CD4-positive, CD25-positive, alpha-beta regulatory T cell (primary cell): ENCODE results near the gene ANAPC13. TPM values are rescaled to one million over a fixed set of nuclear protein-coding genes. Genes with fewer than 3 reads are reported as not detected.

ENCODE experiments used
- ATAC-seq, 2 donors: fragments of 150-1000 bp; cut with Tn5 transposase; one replicate each; pipeline ENCODE4 v1.10.0; 2021; ENCODE audit warnings: low read depth in 2 of 2, moderate number of reproducible peaks in 2 of 2, moderate library complexity in 1 of 2
- DNase-seq, 3 donors: peaks; one replicate each; pipeline versions ENCODE4 v3.0.0 to v3.0.0-alpha.2; 2012 to 2022; ENCODE audit warnings: mixed read lengths in 1 of 3
- H3K27ac ChIP-seq: one replicate; pipeline ENCODE4 v1.7.0; 2013; ENCODE audit warnings: mild to moderate bottlenecking, low read length; ENCODE audit not compliant: insufficient read depth, poor library complexity, severe bottlenecking
- H3K27me3 ChIP-seq: one replicate; pipeline ENCODE4 v1.7.0; 2013; ENCODE audit warnings: low read length; ENCODE audit not compliant: control insufficient read depth, insufficient read depth
- H3K36me3 ChIP-seq: one replicate; pipeline ENCODE4 v1.7.0; 2013; ENCODE audit warnings: mild to moderate bottlenecking, low read length, moderate library complexity; ENCODE audit not compliant: control insufficient read depth, insufficient read depth
- H3K4me1 ChIP-seq: 2 replicates; pipeline ENCODE4 v1.7.0; 2013; ENCODE audit warnings: mild to moderate bottlenecking, low read length; ENCODE audit not compliant: insufficient read depth, control insufficient read depth, poor library complexity, severe bottlenecking
- H3K4me3 ChIP-seq: one replicate; pipeline ENCODE4 v1.7.0; 2013; ENCODE audit warnings: low read depth, mild to moderate bottlenecking, low read length, moderate library complexity
- H3K9me3 ChIP-seq, 2 experiments: 1 replicate in 1 of 2; 2 replicates in 1 of 2; pipeline ENCODE4 v1.7.0; 2013; ENCODE audit warnings: low read length in 2 of 2, mild to moderate bottlenecking in 1 of 2, moderate library complexity in 1 of 2; ENCODE audit not compliant: control insufficient read depth in 2 of 2
- H3K27ac Mint-ChIP-seq, 3 donors: one replicate each; pipeline ENCODE4 v1.8.0; 2020 to 2022; ENCODE audit warnings: mild to moderate bottlenecking in 3 of 3, mixed read lengths in 3 of 3, moderate library complexity in 2 of 3
- H3K27me3 Mint-ChIP-seq: one replicate; pipeline ENCODE4 v1.8.0; 2022; ENCODE audit warnings: mild to moderate bottlenecking, mixed read lengths
- H3K36me3 Mint-ChIP-seq: one replicate; pipeline ENCODE4 v1.8.0; 2020; ENCODE audit warnings: mixed read lengths
- H3K4me1 Mint-ChIP-seq, 4 donors: one replicate each; pipeline ENCODE4 v1.8.0; 2020 to 2022; ENCODE audit warnings: mixed read lengths in 4 of 4, mild to moderate bottlenecking in 1 of 4
- H3K4me3 Mint-ChIP-seq, 4 donors: one replicate each; pipeline ENCODE4 v1.8.0; 2020 to 2022; ENCODE audit warnings: mild to moderate bottlenecking in 4 of 4, mixed read lengths in 4 of 4, moderate library complexity in 3 of 4
- H3K9me3 Mint-ChIP-seq, 7 donors: one replicate each; pipeline ENCODE4 v1.8.0; 2020 to 2022; ENCODE audit warnings: mixed read lengths in 7 of 7, mild to moderate bottlenecking in 3 of 7, moderate library complexity in 2 of 7
- polyA plus RNA-seq, 4 donors: library from polyadenylated mRNA; unstranded; fragments of 300-500 nt; fragmentation: Illumina TruSeq; gene quantifications; one replicate each; pipeline ENCODE4 v1.2.3, GENCODE V29; 2021
- total RNA-seq: library from RNA; stranded (reverse); gene quantifications from one replicate; pipeline ENCODE4 v1.2.3, GENCODE V29; 2022

ANAPC13 gene
- total and polyA plus RNA-seq, 5 donors from 2014 or later = 21.8 to 89.7 (median 80.4) TPM

DNA sequence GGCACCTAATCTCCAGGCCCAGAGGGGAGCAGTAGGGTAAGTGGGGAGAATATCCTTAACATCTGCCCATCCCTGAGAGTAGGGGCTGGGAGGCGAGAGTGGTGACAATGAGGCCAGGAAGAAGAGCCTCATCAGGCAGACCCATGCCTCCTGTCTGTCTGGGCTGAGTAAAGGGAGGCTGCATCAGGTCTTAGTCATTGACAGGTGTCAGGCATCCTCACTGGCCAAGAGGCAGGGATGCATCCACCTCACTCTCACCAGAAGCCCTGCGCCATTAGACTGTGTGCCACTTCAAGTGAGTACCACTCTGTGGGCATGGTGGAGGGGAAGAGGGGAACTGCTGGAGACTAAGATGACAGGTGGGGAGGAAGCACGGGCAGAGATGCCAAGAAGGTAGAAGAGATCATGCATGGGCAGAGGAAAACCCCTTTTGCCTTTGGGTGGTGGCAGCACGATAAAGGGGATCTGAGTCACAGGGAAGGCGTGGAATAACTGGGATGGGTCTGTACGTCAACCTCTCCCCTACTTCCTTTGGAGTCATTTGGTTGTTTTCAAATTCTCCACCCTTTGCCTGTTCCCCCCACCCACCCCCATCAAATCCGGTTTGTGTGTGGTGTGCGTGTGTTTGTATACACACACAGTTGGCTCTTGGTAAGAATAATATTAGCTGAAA lies 14.1 kb downstream of the ANAPC13 start:
- Histone ChIP-seq H3K4me1 (no peaks in the 10 kb centered on the region), H3K36me3 (peaks cover 12% of the 10 kb centered on the region), H3K9me3 (no peaks in the 10 kb centered on the region), H3K4me3 (no peak overlapping the region), H3K27ac (no peak overlapping the region), H3K27me3 (no peaks in the 10 kb centered on the region)
- no peak for ATAC-seq
- peak overlapping the region in 1 of 3 donors; percentile 6 for H3K27ac Mint-ChIP-seq
- DNase-seq = no peak
- peaks cover 4% of the 10 kb centered on the region for H3K27me3 Mint-ChIP-seq
- no peaks in the 10 kb centered on the region for H3K9me3 Mint-ChIP-seq
- H3K4me1 Mint-ChIP-seq = peaks cover 0 to 9% (median 7%) of the 10 kb centered on the region in 4 donors
- no peak overlapping the region for H3K4me3 Mint-ChIP-seq
- peaks cover 12% of the 10 kb centered on the region for H3K36me3 Mint-ChIP-seq

DNA sequence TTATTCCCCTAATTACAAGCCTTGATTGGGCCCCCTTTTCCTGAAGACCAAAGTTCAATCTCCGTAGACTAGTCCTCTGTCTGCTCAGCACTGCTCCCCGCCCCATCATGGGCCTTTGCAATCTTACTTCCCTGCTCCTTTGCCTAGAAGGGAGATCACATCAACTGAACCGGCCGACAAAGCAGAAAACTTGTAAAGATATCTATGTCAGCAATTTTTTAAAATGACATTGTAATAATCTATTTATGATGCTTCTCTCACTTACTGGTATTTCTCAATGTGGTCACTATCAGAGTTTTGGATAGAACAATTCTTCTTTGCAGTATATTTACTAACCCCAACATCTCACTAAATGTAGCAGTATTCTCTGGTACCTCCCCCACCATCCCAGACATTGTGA lies 17.3 kb downstream of the ANAPC13 start:
- Histone ChIP-seq H3K9me3 (no peaks in the 10 kb centered on the region), H3K36me3 (no peaks in the 10 kb centered on the region), H3K4me1 (no peaks in the 10 kb centered on the region), H3K4me3 (no peak overlapping the region), H3K27me3 (no peaks in the 10 kb centered on the region), H3K27ac (no peak overlapping the region)
- DNase-seq = no peak
- Mint-ChIP-seq H3K4me1 (peaks cover 0 to 3% (median 1%) of the 10 kb centered on the region in 4 donors), H3K27ac (no peak overlapping the region), H3K9me3 (no peaks in the 10 kb centered on the region), H3K4me3 (no peak overlapping the region), H3K27me3 (no peaks in the 10 kb centered on the region), H3K36me3 (peaks cover 4% of the 10 kb centered on the region)
- no peak for ATAC-seq

DNA sequence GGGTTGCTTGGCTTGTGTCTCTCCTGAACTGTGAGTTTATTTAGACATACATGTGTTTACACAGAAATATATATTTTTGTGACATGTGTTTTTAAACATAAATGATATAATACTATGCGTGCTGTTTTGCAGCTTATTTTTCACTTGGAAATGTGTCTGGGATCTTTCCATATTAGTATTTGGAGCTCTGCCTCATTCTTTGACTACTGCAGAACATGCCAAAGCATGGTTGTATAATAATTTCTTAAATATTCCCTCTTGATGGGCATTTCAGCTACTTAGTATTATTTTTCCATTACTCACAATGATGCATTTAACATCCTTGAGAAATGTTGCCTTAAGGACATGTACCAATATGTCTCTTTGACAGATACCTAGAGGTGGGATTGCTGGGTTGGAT lies 19.5 kb downstream of the ANAPC13 start:
- peaks cover 7% of the 10 kb centered on the region for H3K27me3 Mint-ChIP-seq
- no peak overlapping the region for H3K27ac Mint-ChIP-seq
- no peaks in the 10 kb centered on the region for H3K27me3 ChIP-seq
- no peaks in the 10 kb centered on the region for H3K9me3 ChIP-seq
- H3K4me3 ChIP-seq = no peak overlapping the region
- no peaks in the 10 kb centered on the region for H3K4me1 Mint-ChIP-seq
- no peak for DNase-seq
- H3K4me1 ChIP-seq = no peaks in the 10 kb centered on the region
- H3K36me3 Mint-ChIP-seq = no peaks in the 10 kb centered on the region
- H3K27ac ChIP-seq = no peak overlapping the region
- no peaks in the 10 kb centered on the region for H3K36me3 ChIP-seq
- no peak for ATAC-seq
- H3K9me3 Mint-ChIP-seq = no peaks in the 10 kb centered on the region
- no peak overlapping the region for H3K4me3 Mint-ChIP-seq

DNA sequence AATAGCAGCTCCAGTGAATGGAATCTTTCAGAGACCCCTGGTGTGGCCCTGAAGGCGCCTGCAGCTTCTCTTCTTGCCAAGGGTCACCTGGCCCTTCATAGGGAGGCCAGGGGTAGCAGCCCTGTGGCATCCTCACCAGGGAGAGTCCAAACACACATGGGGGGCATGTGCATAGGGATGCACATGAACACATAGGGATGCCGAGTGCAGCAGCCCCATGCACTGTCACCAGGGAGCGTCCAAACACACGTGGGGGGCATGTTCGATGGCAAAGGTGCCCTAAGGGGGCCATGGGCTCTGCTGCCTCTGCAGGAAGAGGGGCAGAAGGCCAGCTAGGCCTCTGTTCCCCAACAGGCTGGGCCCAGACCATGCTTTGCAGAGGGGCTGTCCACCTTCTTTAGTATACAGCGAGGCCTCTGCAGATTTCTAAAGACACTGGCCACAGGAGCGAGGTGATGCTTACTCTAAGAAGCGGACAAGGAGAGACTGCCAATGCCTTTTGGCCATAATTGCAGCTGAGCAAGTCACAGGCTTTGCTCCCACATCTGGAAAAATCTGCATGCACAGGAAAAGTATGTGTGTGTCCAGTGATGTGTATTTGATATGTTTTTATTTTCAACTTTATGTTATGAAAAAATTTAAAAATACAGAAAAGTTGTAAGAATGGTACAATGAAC lies 21.0 kb downstream of the ANAPC13 start:
- Mint-ChIP-seq H3K4me3 (no peak overlapping the region), H3K4me1 (no peaks in the 10 kb centered on the region), H3K36me3 (no peaks in the 10 kb centered on the region), H3K27ac (no peak overlapping the region), H3K9me3 (no peaks in the 10 kb centered on the region), H3K27me3 (peaks cover 15% of the 10 kb centered on the region)
- no peaks in the 10 kb centered on the region for H3K36me3 ChIP-seq
- DNase-seq = no peak
- H3K9me3 ChIP-seq = no peaks in the 10 kb centered on the region
- H3K4me1 ChIP-seq = no peaks in the 10 kb centered on the region
- ATAC-seq = no peak
- H3K27me3 ChIP-seq = no peaks in the 10 kb centered on the region
- H3K27ac ChIP-seq = no peak overlapping the region
- no peak overlapping the region for H3K4me3 ChIP-seq

DNA sequence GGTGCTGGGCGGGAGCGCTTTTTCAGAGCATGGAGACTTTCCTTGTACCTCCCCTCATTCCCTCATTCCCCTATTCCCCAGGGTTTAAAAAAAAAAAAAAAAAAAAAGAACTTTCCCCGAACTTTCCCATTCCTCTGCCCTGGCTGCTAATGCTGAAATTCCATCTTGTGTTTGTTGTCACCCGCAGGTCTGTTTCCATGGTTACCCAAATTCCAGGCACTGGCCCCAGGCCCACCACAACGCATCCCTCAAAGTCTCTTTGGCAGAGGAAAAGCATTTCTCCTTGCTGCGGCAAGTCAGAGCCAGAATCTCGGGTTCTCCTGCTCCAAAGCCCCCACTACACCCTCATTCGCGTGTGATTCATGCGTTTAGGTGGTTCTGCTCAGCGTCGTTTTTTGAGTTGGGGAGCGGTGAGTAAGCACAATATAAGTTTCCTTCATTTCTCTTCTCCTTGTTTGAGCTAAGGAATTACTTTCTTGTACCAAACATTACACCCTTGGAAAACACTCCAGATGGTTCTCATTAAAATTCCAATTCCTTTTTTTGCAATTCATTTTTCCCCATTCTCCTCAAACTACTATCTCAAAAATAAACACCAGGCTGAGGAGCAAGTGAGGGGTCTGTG lies 21.6 kb downstream of the ANAPC13 start:
- H3K27ac Mint-ChIP-seq = no peak overlapping the region
- Histone ChIP-seq H3K4me1 (no peaks in the 10 kb centered on the region), H3K4me3 (no peak overlapping the region), H3K36me3 (no peaks in the 10 kb centered on the region), H3K9me3 (no peaks in the 10 kb centered on the region), H3K27ac (no peak overlapping the region), H3K27me3 (peaks cover 2% of the 10 kb centered on the region)
- H3K4me3 Mint-ChIP-seq = no peak overlapping the region
- ATAC-seq (no peak), DNase-seq (no peak)
- peaks cover 22% of the 10 kb centered on the region for H3K27me3 Mint-ChIP-seq
- no peaks in the 10 kb centered on the region for H3K9me3 Mint-ChIP-seq
- no peaks in the 10 kb centered on the region for H3K36me3 Mint-ChIP-seq
- no peaks in the 10 kb centered on the region for H3K4me1 Mint-ChIP-seq

DNA sequence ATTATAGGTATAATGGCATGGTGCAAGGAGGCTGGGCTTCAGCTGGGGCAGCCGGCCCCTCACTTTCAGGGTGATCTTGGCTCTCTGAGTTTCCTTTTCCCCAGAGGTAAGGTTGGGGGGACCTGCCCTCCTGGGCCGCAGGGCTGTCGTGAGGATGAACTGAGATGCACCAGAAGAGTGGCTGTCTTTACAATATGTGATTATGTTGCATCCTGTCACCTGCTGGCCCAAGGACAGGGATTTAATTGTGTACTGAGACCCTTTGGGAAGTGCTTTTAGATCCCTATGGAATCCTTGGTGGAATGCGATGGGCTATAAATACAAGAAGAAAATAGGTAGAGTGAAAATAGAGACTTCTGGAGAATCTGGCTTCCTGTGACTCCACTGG lies 22.1 kb downstream of the ANAPC13 start:
- Mint-ChIP-seq H3K9me3 (no peaks in the 10 kb centered on the region), H3K36me3 (no peaks in the 10 kb centered on the region), H3K27me3 (peaks cover 22% of the 10 kb centered on the region), H3K27ac (no peak overlapping the region), H3K4me3 (no peak overlapping the region), H3K4me1 (no peaks in the 10 kb centered on the region)
- no peaks in the 10 kb centered on the region for H3K36me3 ChIP-seq
- H3K9me3 ChIP-seq = no peaks in the 10 kb centered on the region
- peaks cover 2% of the 10 kb centered on the region for H3K27me3 ChIP-seq
- H3K4me3 ChIP-seq = no peak overlapping the region
- H3K27ac ChIP-seq = no peak overlapping the region
- no peaks in the 10 kb centered on the region for H3K4me1 ChIP-seq
- no peak for DNase-seq
- ATAC-seq = no peak

DNA sequence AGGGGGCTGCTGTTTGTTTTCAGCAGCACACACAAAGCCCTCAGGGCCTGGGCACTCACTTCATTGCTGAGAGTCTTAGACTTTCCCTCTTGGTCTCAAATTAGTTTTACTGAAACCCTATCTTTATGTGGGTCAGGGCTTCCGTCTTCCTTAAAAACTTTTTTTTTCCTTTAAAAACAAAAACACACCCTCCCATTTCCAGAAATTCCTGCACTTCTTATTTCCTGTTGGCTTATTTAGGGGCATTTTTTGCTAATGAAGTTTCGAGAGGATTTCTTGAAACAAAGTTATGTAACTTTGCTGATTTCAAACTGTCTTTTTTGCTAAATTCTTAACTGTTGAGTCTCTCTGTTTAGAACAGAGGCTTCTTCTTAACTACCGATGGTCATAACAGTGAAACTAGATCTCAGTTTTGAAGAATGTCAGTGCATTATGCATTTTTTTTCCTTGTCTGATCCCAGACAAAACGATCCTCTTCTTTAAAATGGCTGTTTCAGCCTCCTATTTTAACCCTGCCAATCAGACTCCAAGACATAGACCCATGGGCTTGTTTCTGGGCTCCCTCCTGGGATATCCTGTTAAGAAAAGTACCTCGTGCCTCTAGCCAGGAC lies 23.3 kb downstream of the ANAPC13 start:
- peaks cover 31% of the 10 kb centered on the region for H3K27me3 Mint-ChIP-seq
- no peak overlapping the region for H3K4me3 Mint-ChIP-seq
- H3K27ac ChIP-seq = no peak overlapping the region
- no peaks in the 10 kb centered on the region for H3K9me3 Mint-ChIP-seq
- H3K27me3 ChIP-seq = peaks cover 3% of the 10 kb centered on the region
- H3K4me1 Mint-ChIP-seq = no peaks in the 10 kb centered on the region
- H3K4me1 ChIP-seq = no peaks in the 10 kb centered on the region
- H3K27ac Mint-ChIP-seq = no peak overlapping the region
- H3K9me3 ChIP-seq = no peaks in the 10 kb centered on the region
- ATAC-seq (no peak), DNase-seq (no peak)
- H3K36me3 ChIP-seq = no peaks in the 10 kb centered on the region
- H3K36me3 Mint-ChIP-seq = no peaks in the 10 kb centered on the region
- no peak overlapping the region for H3K4me3 ChIP-seq
